HG03460 (cell line): ENCODE data around the gene ITIH5.

Experiments
- ATAC-seq: cut with Tn5 transposase; IDR thresholded peaks from one replicate; pipeline ENCODE4 v1.9.1; 2021; ENCODE audit not compliant: unreplicated experiment

Gene ITIH5

GRCh38 chr10:7589748-7590147, 77.0 kb downstream of the ITIH5 start:
- no peak for ATAC-seq

GRCh38 chr10:7587865-7588188, 78.9 kb downstream of the ITIH5 start:
- ATAC-seq, result no peak

GRCh38 chr10:7587168-7587864, 79.5 kb downstream of the ITIH5 start:
- ATAC-seq, result no peak

GRCh38 chr10:7585228-7585627, 81.5 kb downstream of the ITIH5 start:
- ATAC-seq, result no peak

GRCh38 chr10:7583626-7584025, 83.1 kb downstream of the ITIH5 start:
- no peak for ATAC-seq

GRCh38 chr10:7580520-7580919, 86.2 kb downstream of the ITIH5 start:
- ATAC-seq, result no peak

GRCh38 chr10:7579681-7580080, 87.1 kb downstream of the ITIH5 start:
- no peak for ATAC-seq

GRCh38 chr10:7577579-7577978, 89.2 kb downstream of the ITIH5 start:
- no peak for ATAC-seq

GRCh38 chr10:7577176-7577575, 89.6 kb downstream of the ITIH5 start:
- ATAC-seq, result no peak

- no peak for ATAC-seq
Observed at GRCh38 chr10:7576340-7576739, 90.4 kb downstream of the ITIH5 start.

- no peak for ATAC-seq
Observed at GRCh38 chr10:7572391-7572790, 94.4 kb downstream of the ITIH5 start.

- no peak for ATAC-seq
Observed at GRCh38 chr10:7571981-7572380, 94.8 kb downstream of the ITIH5 start.

- no peak for ATAC-seq
Observed at GRCh38 chr10:7567911-7568620, 98.7 kb downstream of the ITIH5 start.

GRCh38 chr10:7566891-7567290, 99.9 kb downstream of the ITIH5 start:
- no peak for ATAC-seq

- no peak for ATAC-seq
Observed at GRCh38 chr10:7565871-7566270, 100.9 kb downstream of the ITIH5 start.

- no peak for ATAC-seq
Observed at GRCh38 chr10:7563770-7564169, 103.0 kb downstream of the ITIH5 start.

- ATAC-seq, result no peak
Observed at GRCh38 chr10:7563368-7563767, 103.4 kb downstream of the ITIH5 start.

- no peak for ATAC-seq
Observed at GRCh38 chr10:7561985-7562384, 104.8 kb downstream of the ITIH5 start.

GRCh38 chr10:7561216-7561893, 105.4 kb downstream of the ITIH5 start:
- no peak for ATAC-seq

GRCh38 chr10:7560519-7560918, 106.2 kb downstream of the ITIH5 start:
- no peak for ATAC-seq

- no peak for ATAC-seq
Observed at GRCh38 chr10:7559386-7559785, 107.4 kb downstream of the ITIH5 start.

GRCh38 chr10:7558036-7558435, 108.7 kb downstream of the ITIH5 start:
- ATAC-seq, result no peak
